ENCODE measurements around the gene CMC2. TPM values are rescaled to one million over a fixed set of nuclear protein-coding genes. Genes with fewer than 3 reads are reported as not detected.

CMC2 gene
- total RNA-seq, 1 donor = 30.7 TPM

- H3K4me3 ChIP-seq (ENCODE audit: low read depth, low read length) = no peak overlapping the region
- TF ChIP-seq CTCF (IDR thresholded peaks at IDR 0.05; ENCODE audit: insufficient read depth, low read depth, low read length) = peak; percentile 75
- peak; percentile 52 for DNase-seq (ENCODE audit: low read depth)
These were observed 57.7 kb downstream of the CMC2 start for GRCh38 chr16:80948886-80949493.

GRCh38 chr16:80947708-80948625 lies 58.7 kb downstream of the CMC2 start:
- no peak overlapping the region for H3K4me3 ChIP-seq (ENCODE audit: low read depth, low read length)
- no peak for TF ChIP-seq CTCF (IDR thresholded peaks at IDR 0.05; ENCODE audit: insufficient read depth, low read depth, low read length)
- peak; percentile 12 for DNase-seq (ENCODE audit: low read depth)

GRCh38 chr16:80947239-80947638 lies 59.4 kb downstream of the CMC2 start:
- no peak for TF ChIP-seq CTCF (IDR thresholded peaks at IDR 0.05; ENCODE audit: insufficient read depth, low read depth, low read length)
- no peak for DNase-seq (ENCODE audit: low read depth)
- no peak overlapping the region for H3K4me3 ChIP-seq (ENCODE audit: low read depth, low read length)

- DNase-seq (ENCODE audit: low read depth) = peak; percentile 16
- TF ChIP-seq CTCF (IDR thresholded peaks at IDR 0.05; ENCODE audit: insufficient read depth, low read depth, low read length) = no peak
- no peak overlapping the region for H3K4me3 ChIP-seq (ENCODE audit: low read depth, low read length)
These were observed 60.2 kb downstream of the CMC2 start for GRCh38 chr16:80946481-80946880.

- DNase-seq (ENCODE audit: low read depth) = no peak
- no peak overlapping the region for H3K4me3 ChIP-seq (ENCODE audit: low read depth, low read length)
- no peak for TF ChIP-seq CTCF (IDR thresholded peaks at IDR 0.05; ENCODE audit: insufficient read depth, low read depth, low read length)
These were observed 66.4 kb downstream of the CMC2 start for GRCh38 chr16:80940069-80940856.

GRCh38 chr16:80938879-80939260 lies 67.8 kb downstream of the CMC2 start:
- TF ChIP-seq CTCF (IDR thresholded peaks at IDR 0.05; ENCODE audit: insufficient read depth, low read depth, low read length) = no peak
- no peak for DNase-seq (ENCODE audit: low read depth)
- H3K4me3 ChIP-seq (ENCODE audit: low read depth, low read length) = no peak overlapping the region
